Stimulated activated naive B cell treated with anti-CD40 and anti-IgM and Interleukin-4, amounts not matched to agents 10 μg/mL and 1 μg/mL and 100 μg/mL, for 72 hours (primary cell): ENCODE results near the gene ZNF215.
"Not testable (repeated sequence)": the region's sequence is repeated elsewhere in the genome, so short reads cannot be mapped to it uniquely, and the experiment has no call there.

Source experiments
- ATAC-seq, 2 donors: fragments of 150-1000 bp; cut with Tn5 transposase; replicated peaks; 2 replicates each; pipeline ENCODE4 v1.10.0; 2021; ENCODE audit warnings: moderate library complexity in 1 of 2
- DNase-seq: peaks from one replicate; pipeline ENCODE4 v3.0.0; 2021
- H3K27ac Mint-ChIP-seq: one replicate; pipeline ENCODE4 v1.8.0; 2022; ENCODE audit warnings: mild to moderate bottlenecking, mixed read lengths
- H3K27me3 Mint-ChIP-seq, 2 donors: one replicate each; pipeline ENCODE4 v1.8.0; 2022; ENCODE audit warnings: mixed read lengths in 2 of 2
- H3K36me3 Mint-ChIP-seq, 2 donors: one replicate each; pipeline ENCODE4 v1.8.0; 2022; ENCODE audit warnings: mixed read lengths in 2 of 2, mild to moderate bottlenecking in 1 of 2
- H3K4me1 Mint-ChIP-seq, 2 donors: one replicate each; pipeline ENCODE4 v1.8.0; 2022; ENCODE audit warnings: mixed read lengths in 2 of 2, mild to moderate bottlenecking in 1 of 2
- H3K4me3 Mint-ChIP-seq, 2 donors: one replicate each; pipeline ENCODE4 v1.8.0; 2022; ENCODE audit warnings: mild to moderate bottlenecking in 2 of 2, mixed read lengths in 2 of 2, moderate library complexity in 1 of 2
- H3K9me3 Mint-ChIP-seq, 2 donors: one replicate each; pipeline ENCODE4 v1.8.0; 2022; ENCODE audit warnings: mixed read lengths in 2 of 2, mild to moderate bottlenecking in 1 of 2

The ZNF215 gene

DNA sequence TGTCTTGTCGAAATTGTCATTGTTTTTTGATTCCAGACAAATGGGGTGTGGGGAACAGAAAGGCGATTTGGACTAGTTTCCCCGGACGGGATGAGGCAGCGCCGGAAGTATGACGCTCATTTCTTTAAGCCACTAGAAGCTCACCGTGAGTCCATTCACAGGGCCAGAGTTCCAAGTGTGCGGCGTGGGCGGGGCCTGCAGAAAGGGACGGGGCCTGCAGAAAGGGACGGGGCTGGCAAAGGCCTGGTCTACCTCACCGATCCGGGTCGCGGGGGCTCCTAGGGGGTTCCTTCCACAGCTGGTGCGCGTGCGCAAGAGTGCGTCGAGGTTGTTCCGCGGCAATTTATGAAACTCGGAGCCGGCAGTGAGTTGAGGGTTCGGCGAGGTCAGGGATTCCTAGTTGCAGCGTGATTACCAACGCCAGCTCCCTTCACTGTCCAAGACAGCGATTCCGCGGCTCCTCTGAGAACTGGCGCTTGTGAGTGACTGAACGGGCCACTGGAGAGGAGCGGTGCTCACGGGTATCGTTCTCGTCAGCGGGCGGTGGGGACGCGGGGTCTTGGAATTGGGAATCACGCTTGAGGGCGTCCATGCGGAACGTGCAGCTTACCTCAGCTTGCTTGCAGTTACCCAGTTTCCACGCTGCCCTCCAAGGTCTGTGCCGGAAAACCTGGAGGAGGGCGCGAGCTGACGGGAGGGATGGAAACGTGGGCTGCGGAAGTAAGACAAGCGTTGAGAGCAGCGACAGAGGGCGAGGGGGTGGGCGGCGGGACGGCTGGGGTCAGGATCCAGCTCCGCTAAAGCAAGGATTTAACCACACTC lies at the start of gene ZNF215:
TSS of gene ZNF215 (plus strand) at position 219 of the 822 bp plus-strand sequence. CDS start 5,847 bp downstream, outside the sequence.
- H3K27ac Mint-ChIP-seq: peak within 1 kb of the TSS; percentile 21

DNA sequence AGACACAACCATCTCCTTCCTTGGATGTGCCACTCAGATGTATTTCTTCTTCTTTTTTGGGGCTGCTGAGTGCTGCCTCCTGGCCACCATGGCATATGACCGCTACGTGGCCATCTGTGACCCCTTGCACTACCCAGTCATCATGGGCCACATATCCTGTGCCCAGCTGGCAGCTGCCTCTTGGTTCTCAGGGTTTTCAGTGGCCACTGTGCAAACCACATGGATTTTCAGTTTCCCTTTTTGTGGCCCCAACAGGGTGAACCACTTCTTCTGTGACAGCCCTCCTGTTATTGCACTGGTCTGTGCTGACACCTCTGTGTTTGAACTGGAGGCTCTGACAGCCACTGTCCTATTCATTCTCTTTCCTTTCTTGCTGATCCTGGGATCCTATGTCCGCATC lies 49.3 kb upstream of the ZNF215 start:
- Mint-ChIP-seq H3K27ac (no peak overlapping the region), H3K9me3 (no peaks in the 10 kb centered on the region), H3K36me3 (no peaks in the 10 kb centered on the region), H3K27me3 (peaks cover 0 to 15% of the 10 kb centered on the region in 2 donors), H3K4me1 (no peaks in the 10 kb centered on the region), H3K4me3 (no peak overlapping the region)
- ATAC-seq (no peak), DNase-seq (no peak)

More for the DNA sequence above, at the start of gene ZNF215:
- no peaks in the 10 kb centered on the region for H3K9me3 Mint-ChIP-seq
- no peaks in the 10 kb centered on the region for H3K36me3 Mint-ChIP-seq
- peaks cover 16 to 18% of the 10 kb centered on the region in 2 donors for H3K4me1 Mint-ChIP-seq
- peak within 1 kb of the TSS; percentile 88 to 92 for H3K4me3 Mint-ChIP-seq
- ATAC-seq: peak; percentile 58 to 69
- H3K27me3 Mint-ChIP-seq: peaks cover 25 to 39% of the 10 kb centered on the region in 2 donors
- peak; percentile 22 for DNase-seq

DNA sequence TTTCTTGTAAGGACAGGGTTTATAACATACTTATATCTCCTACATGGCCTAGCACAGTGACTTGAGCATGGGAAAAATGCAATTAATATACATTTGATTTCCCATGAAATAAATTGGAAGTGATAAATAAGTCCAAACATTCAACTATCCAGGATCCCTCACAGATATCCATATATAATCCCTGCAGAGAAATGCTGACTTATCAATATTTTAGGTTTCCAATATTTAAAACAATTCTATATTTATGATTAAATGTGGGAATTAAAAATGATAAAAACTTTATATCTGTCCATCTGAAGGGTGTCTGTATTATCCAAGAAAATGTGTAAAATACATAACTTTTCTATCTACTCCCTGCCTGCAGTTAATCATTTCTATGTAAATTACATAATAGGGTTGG lies 43.5 kb upstream of the ZNF215 start:
- Mint-ChIP-seq H3K4me3 (no peak overlapping the region), H3K36me3 (no peaks in the 10 kb centered on the region), H3K27me3 (peaks cover 11 to 15% of the 10 kb centered on the region in 2 donors), H3K9me3 (peaks cover 0 to 2% of the 10 kb centered on the region in 2 donors), H3K4me1 (no peaks in the 10 kb centered on the region), H3K27ac (no peak overlapping the region)
- DNase-seq (no peak), ATAC-seq (no peak)

DNA sequence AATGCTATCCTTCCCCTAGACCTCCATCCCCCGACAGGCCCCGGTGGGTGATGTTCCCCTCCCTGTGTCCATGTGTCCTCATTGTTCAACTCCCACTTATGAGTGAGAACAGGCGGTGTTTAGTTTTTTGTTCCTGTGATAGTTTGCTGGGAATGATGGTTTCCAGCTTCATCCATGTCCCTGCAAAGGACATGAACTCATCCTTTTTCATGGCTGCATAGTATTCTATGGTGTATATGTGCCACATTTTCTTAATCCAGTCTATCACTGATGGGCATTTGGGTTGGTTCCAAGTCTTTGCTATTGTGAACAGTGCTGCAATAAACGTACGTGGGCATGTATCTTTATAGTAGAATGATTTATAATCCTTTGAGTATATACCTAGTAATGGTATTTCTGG lies 38.5 kb upstream of the ZNF215 start:
- H3K36me3 Mint-ChIP-seq, H3K27ac Mint-ChIP-seq, DNase-seq, H3K4me3 Mint-ChIP-seq, H3K4me1 Mint-ChIP-seq, ATAC-seq, H3K9me3 Mint-ChIP-seq: not testable (repeated sequence)
- H3K27me3 Mint-ChIP-seq: peaks cover 11 to 24% of the 10 kb centered on the region in 2 donors

DNA sequence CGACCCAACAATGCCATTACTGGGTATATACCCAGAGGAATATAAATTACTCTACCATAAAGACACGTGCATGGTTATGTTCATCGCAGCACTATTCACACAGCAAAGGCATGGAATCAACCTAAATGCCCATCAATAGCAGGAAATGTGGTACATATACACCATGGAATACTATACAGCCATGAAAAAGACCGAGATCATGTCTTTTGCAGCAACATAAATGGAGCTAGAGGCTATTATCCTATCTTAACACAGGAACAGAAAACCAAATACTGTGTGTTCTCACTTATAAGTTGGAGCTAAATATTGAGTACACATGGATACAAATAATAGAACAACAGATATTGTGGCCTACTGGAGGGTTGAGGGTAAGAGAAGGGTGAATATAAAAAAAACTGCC lies 37.4 kb upstream of the ZNF215 start:
- Mint-ChIP-seq H3K36me3 (no peaks in the 10 kb centered on the region), H3K27ac (no peak overlapping the region), H3K4me1 (no peaks in the 10 kb centered on the region), H3K4me3 (no peak overlapping the region), H3K27me3 (peaks cover 3 to 18% of the 10 kb centered on the region in 2 donors), H3K9me3 (peaks cover 0 to 2% of the 10 kb centered on the region in 2 donors)
- ATAC-seq: no peak
- no peak for DNase-seq

DNA sequence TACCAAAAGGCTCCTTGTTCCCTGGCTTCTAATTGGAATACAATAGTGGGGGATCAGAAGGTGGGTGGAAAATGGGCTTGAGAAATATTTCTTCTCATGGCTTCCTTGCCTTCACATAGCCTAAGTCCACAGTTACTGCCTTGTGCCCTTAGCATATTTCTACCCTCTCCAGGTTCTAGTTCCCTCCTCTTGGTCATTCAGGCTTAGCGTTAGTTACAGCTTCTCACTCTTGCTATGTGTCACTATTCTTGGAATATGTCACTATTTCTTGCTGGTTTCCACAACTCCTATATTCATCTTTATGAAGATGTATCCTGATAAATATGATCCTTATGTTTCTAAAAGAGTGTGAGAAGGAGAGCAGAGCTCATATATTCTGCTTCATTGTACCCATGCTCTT lies 36.4 kb upstream of the ZNF215 start:
- H3K4me1 Mint-ChIP-seq: peaks cover 0 to 5% of the 10 kb centered on the region in 2 donors
- no peaks in the 10 kb centered on the region for H3K36me3 Mint-ChIP-seq
- no peak for DNase-seq
- H3K4me3 Mint-ChIP-seq: no peak overlapping the region
- ATAC-seq: peak in 1 of 2 donors; percentile 38
- peaks cover 0 to 2% of the 10 kb centered on the region in 2 donors for H3K9me3 Mint-ChIP-seq
- no peak overlapping the region for H3K27ac Mint-ChIP-seq
- peaks cover 0 to 19% of the 10 kb centered on the region in 2 donors for H3K27me3 Mint-ChIP-seq

DNA sequence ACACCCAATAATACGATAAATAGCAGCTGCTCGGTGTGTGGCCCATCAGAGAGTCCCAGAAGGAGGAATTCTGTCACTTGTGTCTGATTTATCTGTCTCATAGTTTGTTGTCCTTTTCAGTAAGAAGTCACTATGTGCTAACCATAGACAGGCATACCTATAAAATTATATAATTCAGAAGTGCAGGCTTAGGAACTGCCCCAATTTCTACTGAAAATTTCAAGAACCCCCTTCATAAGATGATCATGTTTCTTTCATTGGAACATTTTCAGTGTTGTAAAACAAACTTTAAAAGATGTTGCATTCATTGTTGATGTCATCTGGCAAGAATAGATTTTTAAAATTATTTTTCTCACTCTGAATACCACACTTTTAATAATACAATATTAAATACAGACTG lies 33.8 kb upstream of the ZNF215 start, which contains the start of gene OR2D2:
TSS of gene OR2D2 (minus strand) at position 101 of the 400 bp plus-strand sequence. CDS start at position 101, 0 bp downstream.
- peaks cover 7 to 23% of the 10 kb centered on the region in 2 donors for H3K27me3 Mint-ChIP-seq
- ATAC-seq: no peak
- H3K9me3 Mint-ChIP-seq: peaks cover 0 to 2% of the 10 kb centered on the region in 2 donors
- DNase-seq: no peak
- H3K4me1 Mint-ChIP-seq: peaks cover 0 to 12% of the 10 kb centered on the region in 2 donors
- no peak within 1 kb of the TSS for H3K4me3 Mint-ChIP-seq
- no peak within 1 kb of the TSS for H3K27ac Mint-ChIP-seq
- H3K36me3 Mint-ChIP-seq: no peaks in the 10 kb centered on the region

DNA sequence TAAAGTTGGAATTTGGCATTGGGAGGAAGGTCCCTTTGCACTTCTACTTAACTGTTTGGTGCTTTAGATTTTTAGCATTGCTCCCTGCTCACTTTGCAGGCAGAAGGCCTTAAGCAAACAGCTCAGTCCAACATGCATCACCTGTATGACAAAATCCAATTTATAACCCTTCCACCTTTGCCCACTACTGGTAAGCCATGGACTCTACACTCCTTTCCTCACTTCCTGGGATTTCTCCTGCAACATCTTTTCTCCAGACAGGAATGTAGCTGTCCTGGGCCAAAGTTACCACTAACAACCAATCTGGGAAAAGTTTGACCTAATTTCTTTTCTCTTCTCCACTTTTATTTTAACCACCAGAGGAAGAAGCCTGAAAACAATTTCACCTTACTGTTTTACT lies 32.1 kb upstream of the ZNF215 start:
- peaks cover 0 to 12% of the 10 kb centered on the region in 2 donors for H3K4me1 Mint-ChIP-seq
- H3K27ac Mint-ChIP-seq: no peak overlapping the region
- H3K4me3 Mint-ChIP-seq: no peak overlapping the region
- no peak for DNase-seq
- H3K9me3 Mint-ChIP-seq: no peaks in the 10 kb centered on the region
- peaks cover 21 to 38% of the 10 kb centered on the region in 2 donors for H3K27me3 Mint-ChIP-seq
- no peaks in the 10 kb centered on the region for H3K36me3 Mint-ChIP-seq
- no peak for ATAC-seq

DNA sequence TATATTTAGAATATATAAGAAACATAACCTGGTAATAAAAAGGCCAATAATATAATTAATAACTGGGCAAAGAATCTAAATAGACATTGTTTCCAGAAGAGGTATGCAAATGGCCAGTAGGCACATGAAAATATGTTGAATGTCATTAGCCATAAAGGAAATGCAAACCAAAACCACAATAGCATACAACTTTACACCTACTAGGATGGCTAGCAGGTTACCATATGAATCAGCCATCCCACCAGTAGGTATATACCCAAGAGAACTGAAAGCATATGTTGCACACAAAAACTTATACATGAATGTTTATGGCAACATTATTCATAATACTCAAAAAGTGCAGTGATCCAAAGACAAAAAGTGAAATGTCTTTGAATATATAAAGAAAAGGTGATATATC lies 31.2 kb upstream of the ZNF215 start:
- Mint-ChIP-seq H3K4me3 (no peak overlapping the region), H3K36me3 (no peaks in the 10 kb centered on the region), H3K27ac (no peak overlapping the region), H3K9me3 (no peaks in the 10 kb centered on the region), H3K27me3 (peaks cover 21 to 38% of the 10 kb centered on the region in 2 donors), H3K4me1 (peaks cover 0 to 12% of the 10 kb centered on the region in 2 donors)
- ATAC-seq: peak; percentile 97 to 98
- DNase-seq: no peak

DNA sequence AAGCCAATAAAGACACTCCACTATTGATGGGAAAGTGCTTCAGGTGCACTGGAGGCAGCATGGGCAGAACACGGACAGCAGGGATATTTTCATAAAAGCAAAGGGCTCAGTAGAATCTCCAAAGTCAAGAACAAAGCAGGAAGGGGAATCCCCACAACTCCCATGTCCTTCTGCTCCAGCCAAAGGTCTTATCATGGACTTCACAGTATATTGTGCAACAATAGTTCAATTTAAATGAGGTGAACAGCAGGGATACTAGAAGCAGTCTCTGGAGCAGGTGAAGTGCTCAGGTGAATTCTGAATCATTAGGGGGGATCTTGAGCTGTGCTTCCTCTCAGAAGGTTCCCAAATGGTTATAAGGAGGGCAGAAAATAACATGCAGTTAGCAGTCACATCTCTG lies 27.3 kb upstream of the ZNF215 start:
- Mint-ChIP-seq H3K4me3 (no peak overlapping the region), H3K36me3 (no peaks in the 10 kb centered on the region), H3K27me3 (peaks cover 30 to 36% of the 10 kb centered on the region in 2 donors), H3K9me3 (no peaks in the 10 kb centered on the region), H3K4me1 (peaks cover 0 to 12% of the 10 kb centered on the region in 2 donors), H3K27ac (no peak overlapping the region)
- no peak for DNase-seq
- ATAC-seq: no peak

DNA sequence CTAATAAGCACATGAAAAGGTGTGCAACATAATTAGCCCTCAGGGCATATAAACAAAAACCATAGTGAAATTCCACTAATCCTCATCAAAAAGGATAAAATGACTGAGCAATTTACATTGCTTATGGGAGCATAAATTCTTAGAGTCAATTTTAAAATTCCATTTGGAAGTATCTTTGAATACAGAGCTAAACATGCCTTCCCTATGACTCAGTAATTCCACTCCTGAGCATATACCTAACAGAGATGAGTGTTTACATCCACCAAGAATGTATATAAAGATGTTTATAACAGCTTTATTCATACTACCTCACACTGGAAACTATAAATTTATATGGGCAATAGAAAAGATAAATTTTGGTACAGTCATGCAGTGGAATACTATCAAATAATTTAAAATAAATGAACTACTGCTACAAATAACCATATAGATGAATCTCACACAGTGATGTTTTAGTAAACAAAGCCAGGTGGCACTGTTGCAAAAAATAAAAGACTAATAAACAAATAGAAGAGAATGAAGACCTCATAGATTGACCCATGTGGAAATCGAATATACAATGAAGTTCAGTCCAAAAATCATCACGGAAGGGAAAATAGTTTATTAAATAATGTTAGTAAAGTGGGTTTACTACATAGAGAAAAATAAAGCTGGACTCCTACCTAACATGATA lies 25.8 kb upstream of the ZNF215 start:
- H3K27me3 Mint-ChIP-seq: peaks cover 29 to 36% of the 10 kb centered on the region in 2 donors
- H3K27ac Mint-ChIP-seq: no peak overlapping the region
- no peaks in the 10 kb centered on the region for H3K9me3 Mint-ChIP-seq
- no peak overlapping the region for H3K4me3 Mint-ChIP-seq
- H3K36me3 Mint-ChIP-seq: no peaks in the 10 kb centered on the region
- DNase-seq: no peak
- peaks cover 0 to under 1% of the 10 kb centered on the region in 2 donors for H3K4me1 Mint-ChIP-seq
- no peak for ATAC-seq

DNA sequence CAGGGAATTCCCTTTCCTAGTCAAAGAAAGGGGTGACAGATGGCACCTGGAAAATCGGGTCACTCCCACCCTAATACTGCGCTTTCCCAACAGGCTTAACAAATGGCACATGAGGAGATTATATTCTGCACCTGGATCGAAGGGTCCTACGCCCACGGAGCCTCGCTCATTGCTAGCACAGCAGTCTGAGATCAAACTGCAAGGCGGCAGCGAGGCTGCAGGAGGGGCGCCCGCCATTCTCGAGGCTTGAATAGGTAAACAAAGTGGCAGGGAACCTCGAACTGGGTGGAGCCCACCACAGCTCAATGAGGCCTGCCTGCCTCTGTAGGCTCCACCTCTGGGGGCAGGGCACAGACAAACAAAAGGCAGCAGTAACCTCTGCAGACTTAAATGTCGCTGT lies 21.4 kb upstream of the ZNF215 start:
- not testable (repeated sequence) for H3K4me1 Mint-ChIP-seq, ATAC-seq, H3K9me3 Mint-ChIP-seq, H3K27ac Mint-ChIP-seq, H3K36me3 Mint-ChIP-seq, DNase-seq, H3K4me3 Mint-ChIP-seq
- peaks cover 12 to 20% of the 10 kb centered on the region in 2 donors for H3K27me3 Mint-ChIP-seq

DNA sequence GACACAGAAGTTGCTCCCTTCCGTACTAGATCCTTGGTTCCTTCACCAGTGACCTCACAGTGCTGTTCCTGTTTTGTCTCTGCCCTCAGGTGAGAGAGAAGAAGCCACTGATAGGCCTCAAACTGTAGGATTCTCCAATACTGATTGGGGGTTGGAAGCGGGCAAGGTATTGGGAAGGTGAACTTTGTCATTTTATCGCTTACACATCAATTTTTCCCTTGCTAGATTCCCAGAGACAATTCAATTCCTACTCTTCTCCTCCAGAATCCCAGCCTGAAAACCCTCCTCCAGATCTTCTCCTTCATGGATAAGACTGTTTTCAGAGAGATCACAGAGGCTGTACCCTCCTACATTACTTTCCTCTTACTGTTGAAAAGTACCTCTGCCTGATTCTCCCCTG lies 14.8 kb upstream of the ZNF215 start:
- Mint-ChIP-seq H3K4me1 (no peaks in the 10 kb centered on the region), H3K9me3 (no peaks in the 10 kb centered on the region), H3K4me3 (no peak overlapping the region), H3K27ac (no peak overlapping the region), H3K27me3 (no peaks in the 10 kb centered on the region), H3K36me3 (no peaks in the 10 kb centered on the region)
- DNase-seq: no peak
- no peak for ATAC-seq

DNA sequence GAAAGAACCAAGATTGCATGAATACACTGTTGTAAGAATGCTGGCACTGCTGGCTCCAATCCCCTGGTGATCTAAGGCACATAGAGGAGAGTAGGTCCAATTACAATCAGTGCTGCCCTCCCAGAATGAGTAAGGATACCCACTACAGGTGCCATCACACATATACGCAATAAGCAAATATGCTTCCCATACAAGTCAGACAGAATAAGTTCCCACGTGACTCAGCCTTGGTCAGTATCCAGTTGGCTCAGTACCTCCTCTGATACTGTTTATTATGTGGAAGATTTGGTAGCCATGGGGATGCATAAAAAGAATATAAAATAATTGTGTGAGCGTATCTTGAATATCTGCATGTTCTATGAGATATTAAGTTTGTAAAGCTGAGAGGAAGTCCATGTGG lies 14.3 kb upstream of the ZNF215 start:
- ATAC-seq (no peak), DNase-seq (no peak)
- H3K27ac Mint-ChIP-seq: no peak overlapping the region
- H3K4me1 Mint-ChIP-seq: no peaks in the 10 kb centered on the region
- no peaks in the 10 kb centered on the region for H3K27me3 Mint-ChIP-seq
- no peak overlapping the region for H3K4me3 Mint-ChIP-seq
- no peaks in the 10 kb centered on the region for H3K9me3 Mint-ChIP-seq
- no peaks in the 10 kb centered on the region for H3K36me3 Mint-ChIP-seq

DNA sequence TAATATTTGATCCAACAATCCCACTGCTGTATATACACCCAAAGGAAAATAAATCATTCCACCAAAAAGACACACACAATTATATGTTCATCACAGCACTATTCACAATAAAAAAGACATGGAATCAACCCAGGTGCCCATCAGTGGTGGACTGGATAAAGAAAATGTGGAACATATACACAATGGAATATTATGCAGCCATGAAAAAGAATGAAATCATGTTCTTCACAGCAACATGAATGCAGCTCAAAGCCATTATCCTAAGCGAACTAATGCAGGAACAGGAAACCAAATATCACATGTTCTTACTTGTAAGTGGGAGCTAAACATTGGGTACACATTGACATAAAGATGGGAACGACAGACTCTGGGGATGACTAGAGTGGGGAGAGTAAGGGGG lies 6.5 kb upstream of the ZNF215 start:
- no peak overlapping the region for H3K4me3 Mint-ChIP-seq
- ATAC-seq: no peak
- H3K27me3 Mint-ChIP-seq: peaks cover 3 to 19% of the 10 kb centered on the region in 2 donors
- no peak for DNase-seq
- peaks cover 3 to 4% of the 10 kb centered on the region in 2 donors for H3K9me3 Mint-ChIP-seq
- H3K27ac Mint-ChIP-seq: no peak overlapping the region
- no peaks in the 10 kb centered on the region for H3K4me1 Mint-ChIP-seq
- no peaks in the 10 kb centered on the region for H3K36me3 Mint-ChIP-seq
